Measurements from ENCODE around the gene RAB6B. TPM values are rescaled to one million over a fixed set of nuclear protein-coding genes. Genes with fewer than 3 reads are reported as not detected.

Gene RAB6B
- total and polyA plus RNA-seq, 2 of the 8 experiments (the other 6 are each of a cell fraction or from before 2014, with no cell fraction given), result 7.9 to 15.6 TPM

DNA sequence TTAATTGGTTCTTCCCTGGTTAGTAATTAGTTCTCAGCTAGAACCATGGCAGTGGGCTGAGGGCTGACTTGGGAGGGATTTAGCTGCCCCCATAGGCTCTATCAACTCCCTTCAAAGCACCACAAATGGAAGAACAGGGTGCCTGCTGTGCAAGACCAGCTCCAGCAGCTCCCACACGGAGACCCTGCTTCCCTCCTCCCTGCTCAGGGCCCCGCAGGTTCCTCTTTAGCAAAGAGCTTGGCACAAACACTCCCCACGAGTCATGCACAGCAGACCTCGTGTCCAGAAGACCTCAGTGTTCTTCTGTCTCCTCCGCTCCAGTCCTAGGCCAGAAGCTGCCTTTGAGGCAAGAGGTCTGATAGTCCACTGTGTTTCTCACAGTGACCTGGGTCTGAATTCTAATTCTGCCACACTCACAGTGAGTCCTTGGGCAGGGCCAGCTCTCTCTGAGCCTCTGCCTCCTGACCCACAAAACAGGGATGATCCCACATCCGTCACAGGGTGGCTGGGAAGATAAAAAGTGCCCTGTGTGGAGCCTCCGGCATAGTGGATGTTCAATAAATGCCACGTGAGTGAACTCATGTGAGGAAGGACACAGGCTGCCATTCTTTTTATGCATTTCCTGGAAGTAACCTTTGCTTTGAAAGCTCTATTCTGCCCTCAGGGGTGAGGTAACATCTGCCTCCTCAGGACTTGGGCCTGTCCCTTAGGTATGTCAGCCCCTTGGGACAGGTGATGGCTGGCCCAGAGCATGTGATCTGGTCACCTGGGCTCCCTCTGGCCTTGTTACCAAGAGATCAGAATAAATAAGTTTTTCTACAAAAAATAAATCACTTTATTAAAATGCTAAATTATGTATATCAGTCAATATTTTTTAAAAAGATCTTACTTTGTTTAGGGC, 7.6 kb downstream of the RAB6B start (continued):
- TF ChIP-seq SIX5 (IDR thresholded peaks at IDR 0.05; ENCODE audit: low read depth, low read length), result no peak

Measured in H1 (cell line).